GM21526 (cell line): ENCODE measurements around the gene FOXJ3.

Experiments used
- ATAC-seq: cut with Tn5 transposase; IDR thresholded peaks from one replicate; pipeline ENCODE4 v1.9.1; 2021; ENCODE audit warnings: moderate library complexity; ENCODE audit not compliant: unreplicated experiment, low FRiP score

FOXJ3 gene

DNA sequence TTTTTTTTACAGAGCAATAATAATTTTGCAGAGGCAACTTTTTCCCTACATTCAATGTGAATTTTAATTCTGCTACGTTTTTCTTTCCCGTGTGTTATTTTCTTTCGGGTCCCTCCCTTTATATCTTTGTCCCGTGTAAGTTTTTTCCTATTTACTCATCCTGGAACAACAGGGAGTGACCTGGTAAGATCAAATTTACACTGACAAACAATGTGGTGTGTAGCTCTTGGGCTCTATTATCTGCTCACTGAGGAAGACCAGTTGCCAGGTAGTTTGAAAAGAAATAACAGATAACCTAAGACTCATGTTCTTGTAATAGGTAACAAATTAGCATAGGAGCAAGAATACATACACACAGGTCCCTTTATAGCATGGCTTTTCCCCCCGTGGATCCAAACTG lies 136.8 kb downstream of the FOXJ3 start:
- no peak for ATAC-seq

DNA sequence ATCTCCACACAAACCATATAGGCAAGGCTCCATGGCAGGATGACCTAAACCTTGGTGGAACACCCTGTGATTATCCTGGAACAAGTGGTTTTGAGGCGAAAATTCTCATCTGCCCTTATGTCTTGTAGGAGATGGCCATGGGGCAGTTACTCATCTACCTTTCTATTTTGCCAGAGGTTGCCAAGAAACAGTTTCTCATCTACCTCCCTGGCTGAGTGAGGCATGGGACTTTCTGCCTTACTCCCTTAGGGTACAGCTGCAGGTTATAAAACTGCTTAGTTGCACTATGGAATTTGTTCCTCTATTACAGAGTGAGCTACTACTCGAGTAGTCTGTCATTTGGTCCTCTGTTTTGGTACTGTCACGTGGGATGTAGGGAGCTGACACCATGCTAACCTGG lies 139.2 kb downstream of the FOXJ3 start:
- no peak for ATAC-seq

DNA sequence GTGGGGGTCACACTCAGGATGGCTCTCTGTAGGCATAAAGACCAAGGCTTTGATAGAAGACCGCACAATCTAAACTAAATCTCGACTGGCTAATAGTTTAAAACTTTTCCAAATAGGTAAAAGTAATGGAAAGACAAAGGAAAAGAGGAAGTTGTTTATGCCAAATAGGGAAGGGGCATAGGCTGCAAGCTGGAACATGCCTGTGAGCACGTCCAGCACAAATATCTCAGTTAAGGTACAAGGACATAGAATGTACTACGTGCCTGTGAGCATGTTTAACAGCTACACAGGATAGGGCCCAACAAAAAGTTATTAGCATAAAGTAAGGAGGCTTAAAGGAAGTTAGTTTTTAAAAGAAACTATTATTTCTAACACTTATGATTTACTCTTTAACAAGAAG lies 142.9 kb downstream of the FOXJ3 start:
- no peak for ATAC-seq

DNA sequence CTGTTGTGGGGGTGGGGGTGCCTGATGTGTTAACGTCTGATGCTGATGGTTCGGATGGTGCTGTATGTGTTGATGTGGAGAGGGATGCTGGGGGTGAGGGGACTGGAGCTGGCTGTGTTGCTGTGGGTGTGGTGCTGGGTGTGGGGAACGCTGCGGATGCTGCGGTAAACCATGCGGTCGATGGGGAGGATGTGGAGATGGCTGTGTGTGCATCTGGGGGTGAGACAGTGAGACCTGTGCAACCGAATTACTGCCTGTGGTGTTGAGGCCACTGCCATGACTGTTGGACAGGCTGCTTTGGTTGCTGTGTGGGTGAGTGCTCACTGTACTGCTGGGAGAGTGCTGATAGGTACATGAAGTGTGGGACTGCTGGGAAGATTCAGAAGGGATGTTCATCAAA lies 143.7 kb downstream of the FOXJ3 start:
- no peak for ATAC-seq

DNA sequence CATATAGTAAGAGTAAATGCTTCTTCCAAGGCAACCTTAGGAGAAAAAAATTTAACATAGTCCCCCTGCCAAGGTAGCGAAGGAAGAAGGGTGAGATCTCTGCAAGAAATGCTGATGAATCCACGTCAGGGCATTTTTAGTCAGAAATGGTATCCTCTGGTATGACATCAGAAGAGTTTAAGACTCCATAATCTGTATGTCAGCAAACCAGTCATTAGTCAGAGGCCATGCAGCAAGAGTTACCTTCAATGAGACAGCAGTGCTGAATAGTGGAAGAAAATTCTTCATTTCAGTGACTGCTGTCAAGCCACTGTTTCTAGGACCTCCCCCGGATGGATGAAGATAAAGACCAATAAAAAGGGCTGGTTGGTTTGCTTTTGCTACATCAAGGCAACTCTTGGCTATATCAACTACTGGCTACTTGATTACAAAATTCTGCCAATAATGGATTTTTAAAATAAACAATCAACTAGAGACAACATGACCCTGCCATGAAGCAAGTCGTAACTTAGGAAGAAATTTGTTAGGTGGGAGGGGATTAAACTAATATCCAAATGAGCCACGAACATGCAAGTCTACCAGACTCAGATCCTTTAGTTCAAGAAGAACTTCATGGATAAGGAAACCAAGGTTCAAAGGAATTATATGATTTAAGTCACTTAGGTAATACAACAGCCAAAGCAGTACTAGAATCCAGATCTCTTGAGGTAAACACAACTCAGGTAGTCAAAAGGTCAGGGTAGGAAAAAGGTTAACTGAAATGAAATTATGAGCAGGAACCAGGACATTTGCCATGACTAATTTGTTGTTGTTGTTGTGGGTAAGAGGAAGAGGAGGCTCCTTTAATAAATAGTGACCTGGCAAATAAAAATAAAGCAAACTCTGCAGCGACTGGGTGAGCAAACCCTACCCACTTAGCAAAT lies 144.8 kb downstream of the FOXJ3 start:
- no peak for ATAC-seq

DNA sequence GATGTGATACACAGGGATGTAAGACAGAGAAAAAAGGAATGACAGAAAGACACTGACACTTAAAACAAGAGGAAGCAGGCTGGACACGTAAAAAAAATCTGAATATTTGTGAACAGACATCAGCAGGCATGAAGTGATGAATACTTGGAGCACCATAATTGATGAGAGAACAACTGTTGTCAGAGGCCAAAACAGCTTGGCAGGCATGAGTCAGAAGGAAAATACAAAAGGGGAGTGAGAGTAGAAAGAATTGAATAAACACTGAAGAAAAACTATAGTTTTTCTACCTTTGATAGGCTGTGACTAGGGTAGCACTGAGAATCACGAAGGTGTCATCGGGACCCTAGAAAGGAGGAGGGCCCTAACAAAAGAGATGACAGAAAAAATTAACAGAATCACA lies 148.9 kb downstream of the FOXJ3 start:
- no peak for ATAC-seq

DNA sequence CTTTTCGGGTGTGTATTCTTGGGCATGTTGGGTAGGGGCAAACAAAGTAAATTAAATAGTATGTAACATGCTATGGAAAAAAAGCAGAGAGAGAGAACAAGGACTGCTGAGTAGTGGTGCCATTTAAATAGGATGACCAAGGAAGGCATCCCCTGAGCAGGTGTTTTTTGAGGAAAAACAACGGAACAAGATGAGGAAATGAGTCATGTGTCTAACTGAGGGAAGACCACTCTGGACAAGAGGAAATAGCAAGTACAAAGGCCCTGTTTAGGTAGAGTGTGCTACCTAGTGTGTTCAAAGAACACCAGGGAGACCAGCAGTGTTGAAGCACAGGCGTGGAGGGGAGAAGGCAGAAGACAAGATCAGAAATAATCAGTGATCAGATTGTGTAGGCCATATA lies 150.4 kb downstream of the FOXJ3 start:
- no peak for ATAC-seq

DNA sequence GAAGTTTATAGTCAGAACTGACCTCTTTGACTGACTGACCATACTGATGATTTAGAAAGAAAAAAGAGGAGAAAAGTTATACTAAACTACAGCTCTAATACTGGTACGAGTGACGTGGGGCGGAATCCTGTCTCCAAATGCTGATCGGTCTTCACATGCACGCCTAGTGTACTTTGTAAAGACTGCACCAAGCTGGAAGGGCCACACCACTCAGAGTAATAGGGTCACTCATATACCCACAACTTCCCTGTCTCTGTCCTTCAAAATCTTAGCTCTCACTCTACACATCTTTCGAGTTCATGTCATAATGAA lies 151.1 kb downstream of the FOXJ3 start:
- ATAC-seq, result no peak

DNA sequence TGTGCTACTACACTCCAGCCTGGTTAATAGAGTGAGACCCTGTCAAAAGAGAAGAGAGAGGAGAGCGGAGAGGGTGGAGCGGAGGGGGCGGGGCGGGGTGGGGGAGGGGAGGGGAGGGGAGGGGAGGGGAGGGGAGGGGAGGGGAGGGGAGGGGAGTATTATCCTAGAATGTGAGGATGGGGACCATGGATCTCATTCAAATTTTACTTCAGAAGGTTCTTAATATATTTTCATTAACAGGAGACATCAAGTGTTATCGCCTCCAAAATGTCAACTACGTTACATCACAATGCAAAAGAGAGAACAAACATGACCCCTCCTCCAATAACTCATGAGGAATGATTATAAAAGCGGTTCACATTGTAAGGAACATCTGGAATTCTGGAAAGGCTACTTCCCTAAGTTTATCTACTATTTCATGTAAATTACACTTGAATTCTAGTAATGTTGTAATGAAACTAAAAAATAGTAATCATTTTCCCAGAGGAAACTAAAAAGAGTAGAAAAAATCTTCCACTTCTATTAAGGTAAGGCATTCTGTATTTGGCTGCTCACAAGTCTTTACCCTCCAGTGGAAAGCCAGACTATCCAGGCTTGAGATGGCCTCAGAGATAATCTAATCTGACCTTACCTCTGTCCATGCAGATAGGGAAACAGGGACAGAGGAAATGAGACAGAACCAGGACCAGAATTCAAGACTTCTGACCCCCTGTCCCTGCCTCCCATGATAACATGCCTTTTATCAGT lies 151.7 kb downstream of the FOXJ3 start:
- ATAC-seq, result no peak

DNA sequence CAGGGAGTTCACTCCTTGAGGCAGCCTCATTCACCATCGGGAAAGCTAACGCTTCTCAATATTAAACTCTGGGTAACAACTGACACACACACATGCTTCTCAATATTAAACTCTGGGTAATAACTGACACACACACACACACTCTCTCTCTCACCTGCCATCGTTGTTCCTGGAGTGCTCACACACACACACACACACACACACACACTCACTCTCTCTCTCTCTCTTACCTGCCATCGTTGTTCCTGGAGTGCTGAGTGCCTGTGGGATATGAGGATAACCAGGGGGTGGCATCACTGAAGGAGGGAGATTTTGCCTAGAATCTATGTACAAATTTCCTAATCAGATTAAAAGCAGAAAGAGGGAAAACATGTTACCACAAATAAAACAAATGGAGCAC lies 153.3 kb downstream of the FOXJ3 start:
- no peak for ATAC-seq

DNA sequence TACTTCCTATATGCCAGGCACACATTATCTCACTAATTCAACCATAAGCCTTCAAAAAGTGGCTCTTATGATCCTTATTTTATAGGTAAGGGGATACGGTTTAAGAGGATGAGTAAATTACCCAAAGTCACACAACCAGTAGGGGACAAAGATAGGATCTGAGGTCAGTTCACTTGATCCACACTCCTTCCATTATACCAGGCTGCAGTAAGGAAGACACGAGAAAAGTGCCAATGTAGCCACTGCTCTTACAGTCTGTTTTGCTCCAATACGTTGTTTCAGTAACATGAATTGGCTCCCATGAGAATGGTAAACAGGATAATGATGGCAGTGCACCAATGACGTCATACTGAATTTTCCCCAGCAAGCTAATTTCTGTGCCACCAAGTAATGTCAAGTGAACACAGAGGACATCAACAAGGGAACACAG lies 155.1 kb downstream of the FOXJ3 start:
- ATAC-seq, result no peak

DNA sequence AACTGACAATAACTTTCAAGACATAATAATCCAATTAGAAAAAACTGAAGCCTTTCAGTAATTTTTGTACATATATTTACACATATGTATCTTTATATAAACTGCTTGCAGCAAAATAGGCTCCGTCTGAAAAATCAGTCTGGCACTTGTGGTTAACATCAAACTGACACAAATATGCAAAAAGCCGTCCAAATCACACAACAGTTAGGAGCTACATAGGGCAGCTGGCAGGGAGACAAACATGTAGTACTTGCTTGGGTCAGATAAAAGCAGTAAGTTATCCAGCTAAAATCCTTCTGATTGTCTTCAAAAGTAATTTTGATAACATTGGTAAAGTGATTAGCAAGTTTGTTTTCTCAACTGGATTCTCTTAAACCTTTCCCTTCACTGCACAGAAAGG lies 155.8 kb downstream of the FOXJ3 start:
- no peak for ATAC-seq

DNA sequence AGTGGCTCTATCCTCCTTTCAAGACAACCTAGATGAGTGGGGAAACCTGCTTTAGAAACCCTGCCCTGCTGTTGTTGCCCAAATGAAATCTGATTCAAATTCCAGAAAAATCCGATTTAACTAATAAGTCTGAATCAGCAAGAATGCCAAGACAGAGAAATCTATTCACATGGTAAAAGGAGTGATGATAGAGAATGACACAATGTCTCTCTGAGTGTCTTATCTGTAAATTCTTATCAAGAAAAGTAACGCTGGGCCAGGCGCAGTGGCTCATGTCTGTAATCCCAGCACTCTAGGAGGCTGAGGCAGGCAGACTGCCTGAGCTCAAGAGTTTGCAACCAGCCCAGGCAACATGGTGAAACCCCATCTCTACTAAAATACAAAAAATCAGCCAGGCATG lies 156.8 kb downstream of the FOXJ3 start:
- ATAC-seq, result no peak

DNA sequence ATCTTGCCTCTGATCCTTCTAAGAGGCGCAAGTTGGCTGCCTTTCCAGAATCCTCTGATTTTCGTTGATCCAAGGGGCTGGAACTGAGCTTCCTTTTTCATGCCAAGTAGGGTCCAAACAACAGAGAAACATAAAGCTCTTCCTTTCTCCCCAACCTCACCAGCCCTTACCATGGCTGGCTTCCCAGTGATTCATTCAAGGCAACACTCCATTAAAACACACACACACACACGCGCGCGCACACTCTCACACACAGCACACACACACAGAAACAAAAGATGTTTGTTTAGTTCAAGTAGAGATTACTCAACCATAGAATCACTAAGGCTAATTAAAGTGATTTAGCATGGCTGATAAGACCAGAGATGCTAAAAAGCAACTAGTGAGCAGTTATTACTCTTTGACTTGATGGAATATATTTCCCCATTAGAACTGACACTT lies 157.5 kb downstream of the FOXJ3 start:
- ATAC-seq, result no peak

DNA sequence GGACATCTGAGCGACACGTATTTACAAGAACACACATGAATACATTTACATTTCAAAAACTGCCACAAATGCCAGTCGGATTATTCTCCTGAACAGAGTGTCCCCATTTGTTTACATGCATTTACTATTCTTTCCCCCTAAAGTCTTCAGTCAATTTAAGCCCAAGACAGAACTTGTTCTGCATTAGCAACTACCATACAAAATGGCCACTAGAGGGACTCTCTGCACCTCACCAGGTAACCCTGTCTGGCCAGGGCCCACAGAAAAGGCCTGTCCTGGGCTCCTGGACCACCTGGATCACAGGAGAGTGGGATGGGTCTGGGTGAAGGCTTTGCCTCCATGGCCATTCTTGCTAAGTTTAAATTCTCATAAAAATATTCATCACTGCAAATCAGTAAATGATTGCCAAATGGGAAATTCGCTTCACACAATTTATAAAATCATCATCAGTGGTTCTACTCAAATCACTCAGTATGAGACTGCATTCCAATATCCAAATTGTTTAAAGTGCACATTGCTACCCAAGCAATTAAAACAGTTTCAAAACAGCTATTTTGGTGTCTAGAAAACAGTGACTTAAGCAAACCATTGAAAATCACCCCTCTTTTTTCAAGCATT lies 158.0 kb downstream of the FOXJ3 start:
- ATAC-seq, result no peak

DNA sequence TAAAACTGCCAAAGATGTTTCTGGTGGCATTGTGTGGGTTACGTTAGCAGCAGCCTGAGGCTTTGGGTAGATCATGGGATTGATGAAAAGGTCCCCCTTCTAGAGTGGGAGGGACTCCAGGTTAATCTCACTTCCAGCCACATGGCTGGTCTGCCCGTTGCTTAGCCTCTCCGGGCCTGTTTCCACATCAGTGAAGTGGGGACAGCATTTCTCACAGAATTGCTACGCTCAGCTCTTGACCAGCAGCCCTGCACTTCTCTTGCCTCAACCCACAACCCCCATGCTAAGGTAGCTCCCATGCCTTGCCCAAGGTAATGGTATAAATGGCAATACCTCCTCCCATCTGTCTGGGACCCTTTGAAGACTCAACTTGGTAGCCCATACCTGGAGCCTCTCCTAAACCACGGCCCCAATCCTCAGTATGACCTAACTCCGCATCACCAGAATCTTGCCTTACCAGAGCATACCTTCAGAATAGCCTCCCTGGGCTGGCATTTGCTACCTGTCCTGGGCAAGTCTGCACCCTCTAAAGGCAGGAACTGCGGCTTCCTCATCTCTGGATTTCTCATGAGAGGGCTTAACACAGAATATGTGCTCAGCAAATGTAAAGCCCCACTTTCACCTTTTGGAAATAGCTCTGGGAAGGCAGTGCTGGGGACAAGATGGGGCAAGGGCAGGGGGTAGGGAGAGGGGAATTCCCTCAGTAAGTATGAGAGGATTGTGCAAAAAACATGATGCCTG lies 159.6 kb downstream of the FOXJ3 start:
- no peak for ATAC-seq

DNA sequence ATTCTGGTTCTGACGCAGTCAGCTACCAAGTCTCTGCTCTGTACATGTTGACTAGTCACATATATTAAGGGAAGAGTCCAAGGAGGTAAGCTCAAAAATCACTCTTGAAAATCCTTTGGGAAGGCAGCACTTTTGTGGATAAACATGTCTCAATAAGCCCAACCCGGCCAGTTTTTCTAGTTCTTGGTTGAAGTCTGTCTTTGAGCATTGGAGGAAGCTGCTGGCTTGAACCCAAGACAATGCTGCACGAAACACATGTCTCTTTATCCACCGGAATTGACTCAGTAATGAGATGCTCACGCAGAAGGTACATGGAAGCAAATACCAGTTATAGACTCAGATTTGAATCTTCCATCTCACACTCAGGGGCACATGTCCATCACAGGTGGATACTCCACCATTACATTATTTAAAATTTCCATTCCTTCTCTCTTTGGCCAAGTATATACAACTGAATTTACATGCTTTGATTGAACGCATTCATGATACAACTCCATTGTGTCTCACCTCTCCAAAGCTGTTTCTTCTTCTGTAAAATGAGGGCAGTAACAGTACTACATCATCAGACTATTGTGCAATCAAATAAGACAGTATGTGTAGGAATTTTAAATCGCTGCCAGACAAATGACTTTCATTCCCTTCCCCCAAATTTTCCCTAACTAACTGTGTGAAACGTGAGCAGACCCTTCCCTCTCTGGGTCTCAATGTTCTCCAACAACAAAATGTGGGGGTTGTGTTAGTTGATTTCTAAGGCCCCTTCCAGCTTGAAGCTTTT lies 160.9 kb downstream of the FOXJ3 start:
- no peak for ATAC-seq

DNA sequence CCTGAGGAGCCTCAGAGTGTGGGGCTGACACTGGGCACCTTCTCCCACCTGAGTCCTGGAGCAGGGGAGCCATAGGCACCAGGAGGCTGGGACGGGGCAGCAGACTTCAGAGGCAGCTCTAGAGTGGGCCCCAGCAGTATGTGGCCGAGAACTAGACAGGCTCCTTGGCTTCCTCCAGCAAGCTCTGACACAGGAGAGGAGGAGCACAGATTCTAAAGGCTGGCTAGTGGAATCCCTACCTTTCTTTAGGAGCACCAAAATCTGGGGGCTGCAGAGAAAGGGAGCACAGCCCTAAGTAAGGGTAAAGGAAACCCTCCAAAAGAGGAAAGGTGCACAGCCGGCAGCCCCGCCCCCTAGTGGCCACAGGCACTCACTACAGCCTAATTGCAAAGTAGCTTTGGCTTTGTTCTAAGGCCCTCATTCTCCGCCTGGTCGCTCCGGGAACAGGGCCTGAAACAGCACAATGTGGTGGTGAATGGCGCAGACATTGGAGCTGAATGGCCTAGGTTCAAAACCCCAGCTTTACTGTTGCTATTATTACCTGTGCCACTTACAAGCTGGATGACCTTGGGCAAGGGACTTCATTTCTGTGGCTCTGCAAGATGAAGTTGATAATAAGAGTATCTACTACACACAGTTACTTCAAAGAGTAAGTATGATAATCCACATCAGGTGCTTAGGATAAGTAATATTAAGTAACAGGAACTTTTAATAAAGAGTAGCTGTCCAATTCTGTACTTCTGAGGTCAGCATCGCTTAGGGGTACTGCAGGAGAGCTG lies 161.7 kb downstream of the FOXJ3 start:
- ATAC-seq, result no peak

DNA sequence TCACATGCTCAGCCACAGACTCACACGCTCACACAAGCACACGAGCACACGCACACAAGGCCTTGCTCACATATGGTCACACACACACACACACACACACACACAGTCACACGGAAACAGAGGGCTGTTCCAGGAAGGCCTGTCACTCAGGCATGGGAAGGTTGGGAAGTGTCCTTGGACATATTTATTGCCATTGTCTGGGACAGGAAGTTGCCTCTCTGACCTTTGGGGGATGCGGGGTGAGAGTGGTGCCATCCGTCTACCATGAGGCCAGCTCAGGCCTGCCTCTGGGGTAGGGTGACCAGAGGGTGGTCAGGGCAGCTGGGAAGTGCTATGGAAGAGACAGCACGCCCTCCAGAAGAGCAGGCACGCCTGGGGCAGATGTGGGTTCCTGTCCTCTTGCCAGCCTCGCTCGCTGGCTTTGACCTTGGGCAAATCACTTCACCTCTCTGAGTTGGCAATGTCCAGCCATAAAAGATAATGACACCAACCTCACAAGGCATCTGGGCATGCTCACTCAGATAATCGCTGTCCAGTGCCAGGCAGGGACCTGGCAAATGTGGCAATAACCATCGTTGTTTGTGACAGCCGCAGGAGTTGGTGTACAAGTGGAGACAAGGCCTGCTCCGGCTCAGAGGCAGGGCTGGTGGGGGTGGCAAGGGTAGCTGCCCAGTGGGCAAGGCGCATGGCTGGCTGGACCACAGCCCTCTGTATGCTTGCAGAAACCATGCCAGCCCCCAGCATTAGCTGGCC lies 162.5 kb downstream of the FOXJ3 start:
- ATAC-seq, result no peak
